Middle frontal gyrus (tissue), 1 donor: Measurements from ENCODE around the gene BAZ1B.
"Not testable (repeated sequence)": the region's sequence is repeated elsewhere in the genome, so short reads cannot be mapped to it uniquely, and the experiment has no call there.

Experiments used
- DNase-seq: peaks from one replicate; pipeline ENCODE4 v3.0.0-alpha.2; 2015; ENCODE audit warnings: low spot score; ENCODE audit errors: extremely low spot score

BAZ1B gene

DNA sequence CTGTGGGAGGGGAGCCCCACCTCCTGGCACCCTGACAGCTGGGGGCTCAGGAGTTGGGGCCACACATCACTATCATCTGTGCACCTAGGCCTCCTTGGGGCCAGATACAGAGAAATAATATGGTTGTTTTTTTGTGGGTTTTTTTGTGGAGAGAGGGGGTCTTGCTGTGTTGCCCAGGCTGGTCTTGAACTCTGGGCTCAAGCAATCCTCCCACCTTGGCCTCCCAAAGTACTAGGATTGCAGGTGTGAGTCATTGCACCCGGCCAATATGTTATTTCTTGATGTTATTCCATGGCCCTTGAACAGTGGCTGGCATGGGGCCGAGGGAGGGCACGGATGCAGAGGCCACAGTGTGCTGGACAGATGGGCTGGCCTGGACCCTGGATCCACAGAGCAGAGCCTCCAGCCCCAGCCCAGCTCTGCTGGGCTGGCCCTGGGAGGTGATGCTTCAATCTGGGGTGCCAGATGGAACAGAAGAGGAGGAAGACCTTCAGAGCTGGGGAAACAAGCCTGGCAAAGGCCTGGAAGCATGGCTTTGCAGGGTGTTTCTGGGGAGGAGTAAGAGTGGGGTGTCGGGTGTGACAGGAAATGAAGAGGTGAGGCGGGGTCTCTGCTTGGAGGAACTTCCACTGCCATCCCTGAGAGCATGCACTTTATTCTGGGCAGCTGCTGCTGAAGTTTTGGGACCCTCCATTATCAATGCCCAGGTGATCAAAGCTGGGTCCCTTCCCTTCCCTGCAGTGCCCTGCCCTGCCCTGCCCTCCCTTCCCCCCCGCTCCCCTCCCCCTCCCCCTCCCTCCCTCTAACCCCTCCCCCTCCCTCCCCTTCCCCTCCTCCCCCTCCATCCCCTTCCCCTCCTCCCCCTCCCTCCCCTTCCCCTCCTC, 92.2 kb downstream of the BAZ1B start:
- no peak for DNase-seq

DNA sequence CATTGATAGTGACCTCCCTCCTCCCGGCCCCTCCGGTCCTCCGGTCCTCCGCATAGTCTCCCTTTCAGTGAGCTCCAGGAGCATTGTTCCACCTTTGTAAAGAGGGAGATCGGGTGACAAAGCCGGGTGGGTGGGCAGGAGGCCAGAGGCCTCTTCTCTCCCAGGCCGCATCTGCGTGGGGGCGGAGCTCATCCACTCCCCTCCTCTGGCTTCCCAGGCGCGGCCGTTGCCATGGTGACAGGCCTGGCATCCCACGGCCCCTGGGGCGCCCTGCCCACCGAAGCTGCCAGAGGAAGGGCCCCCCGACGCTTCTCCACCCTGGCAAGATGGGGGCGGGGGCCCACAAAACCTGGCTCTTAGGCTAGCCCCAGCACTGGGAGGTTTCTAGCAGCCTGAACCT, 92.9 kb downstream of the BAZ1B start:
- DNase-seq: no peak

DNA sequence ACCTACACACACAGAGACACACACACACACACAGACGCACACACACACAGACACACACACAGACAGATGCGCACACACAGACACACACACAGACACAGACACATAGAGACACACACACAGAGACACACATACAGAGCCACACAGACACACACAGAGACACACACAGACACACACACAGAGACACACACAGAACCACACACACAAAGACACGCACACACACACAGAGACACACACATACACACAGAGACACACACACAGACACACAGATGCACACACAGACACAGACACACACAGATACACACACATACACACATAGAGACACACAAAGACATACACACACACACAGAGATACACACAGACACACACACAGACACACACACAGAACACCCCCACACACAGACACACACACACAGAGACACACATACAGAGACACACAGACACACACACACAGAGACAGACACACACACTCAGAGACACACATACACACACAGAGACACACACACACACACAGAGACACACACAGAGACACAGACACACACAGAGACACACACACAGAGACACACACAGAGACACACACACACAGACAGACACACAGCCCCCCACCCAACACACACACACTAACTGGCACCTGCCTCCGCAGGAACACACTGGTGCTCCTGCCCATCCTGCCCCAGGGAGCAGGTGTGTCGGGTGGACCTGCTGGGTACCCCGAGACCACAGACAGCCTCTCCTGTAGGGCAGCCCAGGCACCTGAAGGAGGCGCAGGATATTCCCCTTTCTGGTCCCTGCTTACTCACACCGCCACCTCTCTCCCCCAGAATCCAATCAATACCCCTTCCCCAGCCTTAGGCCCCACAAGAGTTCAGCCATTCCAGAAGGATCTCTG, 93.9 kb downstream of the BAZ1B start:
- no peak for DNase-seq

DNA sequence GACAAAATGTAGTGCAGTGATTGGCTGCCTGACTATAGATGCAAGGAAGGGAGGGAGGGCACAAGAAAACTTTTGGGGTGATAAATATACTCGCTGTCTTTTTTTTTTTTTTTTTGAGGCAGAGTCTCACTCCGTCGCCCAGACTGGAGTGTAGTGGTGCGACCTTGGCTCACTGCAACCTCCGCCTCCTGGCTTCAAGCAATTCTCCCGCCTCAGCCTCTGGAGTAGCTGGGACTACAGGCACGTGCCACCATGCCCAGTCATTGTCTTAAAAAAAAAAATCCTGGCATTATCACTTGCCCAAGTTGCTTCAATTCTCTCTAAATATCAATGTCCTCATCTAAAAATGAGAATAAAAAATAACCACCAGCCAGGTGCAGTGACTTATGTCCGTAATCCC, 96.1 kb downstream of the BAZ1B start:
- no peak for DNase-seq

DNA sequence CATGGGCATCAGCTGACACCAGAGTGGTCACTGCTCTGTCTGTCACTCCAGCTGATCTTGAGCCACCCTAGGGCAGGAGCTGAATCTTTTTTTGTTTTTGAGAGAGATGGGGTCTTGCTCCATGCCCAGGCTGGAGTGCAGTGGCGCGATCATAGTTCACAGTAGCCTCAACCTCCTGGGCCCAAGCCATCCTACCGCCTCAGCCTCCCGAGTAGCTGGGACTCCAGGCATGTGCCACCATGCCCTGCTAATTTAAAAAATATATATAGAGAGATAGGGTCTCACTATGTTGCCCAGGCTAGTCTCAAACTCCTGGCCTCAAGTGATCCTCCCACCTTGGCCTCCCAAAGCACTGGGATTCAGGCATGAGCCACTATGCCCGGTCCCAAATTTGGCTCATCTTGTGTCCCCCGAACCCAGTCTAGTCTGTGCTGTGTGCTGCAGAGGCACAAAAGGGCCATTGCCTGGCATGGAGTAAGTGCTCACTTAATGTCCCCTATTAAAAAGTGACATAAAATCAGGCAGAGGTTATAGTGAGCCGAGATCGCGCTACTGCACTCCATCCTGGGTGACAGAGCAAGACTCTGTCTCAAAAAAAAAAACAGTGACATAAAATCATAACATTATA, 96.6 kb downstream of the BAZ1B start:
- DNase-seq: no peak

DNA sequence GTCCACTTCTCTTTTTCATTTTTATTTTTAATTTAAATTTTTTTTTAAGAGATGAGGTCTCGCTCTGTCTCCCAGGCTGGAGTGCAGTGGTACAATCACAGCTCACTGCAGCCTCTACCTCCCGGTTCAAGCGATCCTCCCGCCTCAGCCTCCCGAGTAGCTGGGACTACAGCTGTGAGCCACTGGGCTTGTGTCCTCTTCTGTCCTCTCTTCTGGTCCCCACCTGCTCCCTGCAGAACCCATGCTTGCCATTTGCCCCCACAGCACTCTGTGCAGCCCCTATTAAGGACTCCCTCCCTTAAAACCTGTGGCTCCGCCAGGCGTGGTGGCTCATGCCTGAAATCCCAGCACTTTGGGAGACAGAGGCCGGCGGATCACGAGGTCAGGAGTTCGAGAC, 97.6 kb downstream of the BAZ1B start:
- no peak for DNase-seq

DNA sequence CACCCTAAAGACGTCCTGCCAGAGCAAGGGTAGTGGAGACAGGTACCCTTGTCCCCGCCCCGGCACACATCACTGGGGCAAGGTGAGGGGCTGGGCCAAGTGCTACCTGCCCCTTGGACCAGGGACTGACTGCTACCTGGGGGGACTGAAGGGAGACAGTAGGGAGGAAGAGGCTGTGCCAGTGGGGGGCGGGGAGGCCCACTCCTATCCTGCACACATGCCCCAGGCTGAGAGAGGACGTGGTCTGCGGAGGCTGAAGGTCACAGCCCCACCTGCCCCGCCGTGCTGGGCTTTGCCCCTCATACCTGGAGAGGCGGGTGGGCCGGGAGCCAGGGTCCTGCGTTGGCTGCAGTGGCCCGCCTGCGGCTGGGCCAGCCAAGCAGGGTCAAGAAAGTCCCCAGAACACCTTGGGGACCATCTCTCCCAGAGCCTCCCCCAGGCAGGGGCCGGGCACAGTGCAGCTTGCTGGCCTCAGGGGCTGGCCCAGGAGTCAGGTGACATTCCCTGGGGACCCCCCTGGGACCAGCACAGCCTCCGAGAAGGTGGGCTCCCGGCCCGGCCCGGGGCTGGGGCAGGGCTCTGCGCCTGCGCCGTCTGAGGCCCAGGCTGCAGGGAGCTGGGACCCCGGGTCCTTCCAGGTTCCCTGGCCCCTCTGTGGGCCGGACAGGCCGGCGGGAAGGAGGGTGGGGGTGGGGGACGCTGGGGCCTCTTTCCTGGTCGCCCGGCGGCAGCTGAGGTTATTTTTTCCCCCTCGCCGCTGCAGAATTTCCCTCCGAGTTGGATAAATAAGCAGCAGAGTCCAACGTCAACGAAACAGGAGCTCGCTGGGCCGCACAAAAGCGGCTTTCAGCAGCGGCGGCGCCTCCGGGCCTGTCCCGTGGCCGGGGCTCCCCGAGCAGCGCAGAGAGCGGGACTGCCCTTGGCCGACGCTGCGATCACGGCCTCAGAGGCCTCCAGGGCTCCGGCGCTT, 98.3 kb downstream of the BAZ1B start:
- DNase-seq: no peak

DNA sequence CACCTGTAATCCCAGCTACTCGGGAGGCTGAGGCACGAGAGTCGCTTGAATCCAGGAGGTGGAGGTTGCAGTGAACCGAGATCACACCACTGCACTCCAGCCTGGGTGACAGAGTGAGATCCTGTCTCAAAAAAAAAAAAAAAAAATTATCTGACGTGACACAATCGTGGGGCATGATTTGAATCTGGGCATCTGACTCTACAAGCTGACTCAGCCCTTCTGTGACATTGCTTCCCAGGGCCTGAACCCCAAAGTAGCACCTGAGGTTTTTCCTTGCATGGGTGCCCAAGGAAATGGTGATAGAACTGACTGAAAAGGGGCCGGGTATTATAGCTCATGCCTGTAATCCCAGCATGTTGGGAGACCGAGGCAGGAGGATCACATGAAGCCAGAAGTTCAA, 101.5 kb downstream of the BAZ1B start:
- DNase-seq: not testable (repeated sequence)

DNA sequence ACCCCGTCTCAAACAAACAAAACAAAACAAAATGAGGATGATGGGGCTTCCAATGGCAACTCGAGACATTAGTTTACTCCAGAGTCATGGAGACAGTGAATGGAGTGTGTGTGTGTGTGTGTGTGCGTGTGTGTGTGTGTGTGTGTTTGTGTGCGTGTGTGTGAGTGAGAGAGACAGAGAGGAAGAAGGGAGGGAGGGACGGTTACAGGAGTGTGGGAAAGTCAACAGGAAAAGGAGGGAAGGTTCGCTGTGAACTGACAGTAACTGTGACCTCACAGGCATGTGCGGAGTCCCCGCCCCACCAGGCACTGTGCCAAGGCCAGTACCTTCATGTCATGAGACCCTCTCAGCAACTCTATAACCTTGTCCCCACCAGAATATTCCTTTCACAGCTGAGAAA, 102.1 kb downstream of the BAZ1B start:
- not testable (repeated sequence) for DNase-seq

DNA sequence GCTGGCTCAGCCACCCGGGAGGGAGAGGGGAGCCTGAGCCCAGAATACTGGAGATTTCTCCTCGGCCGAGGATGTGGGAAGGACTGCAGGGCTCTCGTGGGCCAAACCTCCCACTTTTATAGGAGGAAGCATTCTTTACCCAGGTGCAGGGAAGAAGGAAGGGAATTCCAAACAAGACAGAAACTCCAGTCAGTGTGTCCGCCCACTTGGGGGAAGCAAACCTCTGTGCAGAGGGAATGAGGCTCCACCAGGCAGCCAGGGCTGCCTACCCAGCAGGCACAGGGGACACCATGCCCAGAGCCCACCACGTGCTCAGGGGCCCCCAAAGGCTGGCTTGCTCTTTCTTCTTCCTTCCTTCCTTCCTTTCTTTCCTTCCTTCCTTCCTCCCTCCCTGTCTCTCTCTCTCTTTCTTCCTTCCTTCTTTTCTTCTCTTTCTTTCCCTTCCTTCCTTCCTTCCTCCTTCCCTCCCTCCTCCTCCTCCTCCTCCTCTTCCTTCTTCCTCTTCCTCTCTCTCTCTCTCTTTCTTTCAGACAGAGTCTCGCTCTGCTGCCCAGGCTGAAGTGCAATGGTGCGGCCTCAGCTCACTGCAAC, 103.9 kb downstream of the BAZ1B start:
- DNase-seq: no peak

DNA sequence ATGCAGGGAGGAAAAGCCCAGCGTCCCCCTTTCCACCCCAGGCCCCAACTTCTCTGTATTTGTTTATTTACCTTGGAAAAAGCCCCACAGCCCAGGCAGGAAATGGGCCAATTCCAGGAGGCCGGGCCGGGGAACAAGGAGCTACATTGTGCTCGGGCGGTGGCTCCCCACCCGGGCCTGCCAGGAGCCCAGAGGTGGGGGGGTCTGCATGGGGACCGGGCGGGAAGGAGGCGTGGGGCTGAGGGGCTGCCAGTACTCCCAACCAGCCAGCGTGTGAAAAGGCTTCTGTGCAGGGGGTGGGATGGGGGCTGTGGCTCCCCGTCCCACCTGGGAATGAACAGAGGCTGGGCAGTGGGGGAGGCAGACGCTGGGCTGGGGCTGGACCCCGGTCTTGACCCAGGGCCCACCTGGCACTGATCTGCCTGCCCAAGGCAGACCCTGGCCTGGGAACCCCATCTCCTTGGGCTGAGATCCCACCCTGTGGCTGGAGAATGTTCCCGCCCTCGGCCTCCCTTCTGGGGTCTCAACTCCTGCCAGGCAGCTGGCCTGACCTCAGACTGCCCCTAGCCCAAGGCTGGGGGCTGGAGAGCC, 111.5 kb downstream of the BAZ1B start:
- DNase-seq: not testable (repeated sequence)

DNA sequence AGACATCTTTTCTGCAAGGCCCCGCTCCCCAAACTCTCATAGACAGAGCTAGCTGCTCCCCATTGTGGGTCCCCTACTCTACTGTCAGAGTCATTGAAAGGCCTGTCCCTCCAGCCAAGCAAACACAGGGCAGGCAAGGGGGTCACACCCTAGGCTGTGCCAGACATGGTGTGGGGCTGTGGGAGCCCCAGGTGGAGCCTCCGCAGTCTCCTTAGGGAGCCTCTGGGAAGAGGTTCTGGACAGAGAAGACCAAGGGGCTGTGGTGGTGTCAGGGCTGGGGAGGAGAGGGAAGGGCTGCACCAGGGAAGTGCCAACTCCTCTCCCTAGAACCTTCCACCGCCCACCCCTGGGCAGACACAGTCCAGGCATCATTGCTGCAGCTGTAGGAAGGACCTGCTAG, 117.2 kb downstream of the BAZ1B start:
- DNase-seq: not testable (repeated sequence)

DNA sequence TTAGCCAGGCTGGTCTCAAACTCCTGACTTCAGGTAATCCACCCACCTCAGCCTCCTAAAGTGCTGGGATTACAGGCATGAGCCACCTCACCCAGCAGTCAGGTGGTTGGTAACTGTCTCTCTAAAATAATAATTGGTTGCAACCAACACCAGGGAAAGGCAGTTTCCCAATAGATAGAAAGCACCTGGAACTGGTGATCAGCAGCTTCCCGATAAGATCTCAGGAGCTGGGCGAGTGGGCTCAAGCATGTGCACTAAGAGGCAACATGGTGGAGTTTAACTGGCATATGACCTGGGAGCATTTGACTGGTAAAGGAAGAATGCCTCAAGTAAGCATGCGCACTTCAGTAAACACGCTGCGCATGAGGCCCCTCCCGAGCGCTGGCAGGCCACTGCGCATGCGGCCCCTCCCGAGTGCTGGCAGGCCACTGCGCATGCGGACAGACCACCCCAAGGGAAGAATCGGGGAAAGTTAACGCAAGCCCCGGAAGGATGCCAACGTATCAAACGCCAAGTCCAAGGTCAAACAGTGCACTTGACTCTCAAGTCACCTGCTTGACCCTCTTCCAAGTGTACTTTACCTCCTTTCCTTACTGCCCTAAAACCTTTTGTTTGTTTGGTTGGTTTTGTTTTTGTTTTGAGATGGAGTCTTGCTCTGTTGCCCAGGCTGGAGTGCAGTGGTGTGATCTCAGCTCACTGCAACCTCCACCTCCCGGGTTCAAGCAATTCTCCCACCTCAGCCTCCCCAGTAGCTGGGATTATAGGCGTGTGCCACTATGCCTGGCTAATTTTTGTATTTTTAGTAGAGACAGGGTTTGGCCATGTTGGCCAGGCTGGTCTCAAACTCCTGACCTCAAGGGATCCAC, 122.7 kb downstream of the BAZ1B start:
- DNase-seq: not testable (repeated sequence)

DNA sequence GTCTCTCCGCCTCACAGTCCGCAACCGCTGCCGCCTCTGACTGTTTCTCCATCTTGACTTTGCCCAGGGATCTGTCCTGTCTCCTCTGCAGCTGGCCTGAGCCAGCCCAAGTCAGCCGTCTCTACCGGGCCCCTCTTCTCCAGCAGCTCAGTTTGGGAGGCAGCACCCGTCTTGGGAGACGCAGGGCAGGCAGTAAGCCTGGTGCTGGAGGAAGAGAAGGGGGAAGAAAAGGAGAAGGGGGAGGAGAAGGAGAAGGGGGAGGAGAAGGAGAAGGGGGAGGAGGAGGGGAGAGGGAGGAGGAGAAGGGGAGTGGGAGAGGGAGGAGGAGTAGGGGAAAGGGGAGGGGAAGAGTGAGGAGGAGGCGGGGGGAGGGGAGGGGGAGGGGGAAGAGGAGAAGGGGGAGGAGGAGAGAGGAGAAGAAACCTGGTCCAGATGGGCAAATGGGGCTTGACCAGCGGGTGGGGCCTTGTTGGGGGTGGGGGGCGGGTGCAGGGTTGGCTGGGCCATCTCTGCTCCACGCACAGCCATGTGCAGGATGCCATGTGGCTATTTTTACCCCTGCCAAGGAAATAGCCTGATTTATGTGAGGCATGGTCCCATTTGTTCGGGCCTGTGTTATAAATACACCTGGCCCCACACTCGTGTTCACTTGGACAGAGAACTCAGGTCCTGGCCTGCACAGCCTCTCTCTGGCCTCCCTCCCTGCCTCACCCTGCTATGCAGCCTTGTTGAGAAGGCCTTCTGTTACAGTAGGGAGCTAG, 124.4 kb downstream of the BAZ1B start:
- DNase-seq: no peak

DNA sequence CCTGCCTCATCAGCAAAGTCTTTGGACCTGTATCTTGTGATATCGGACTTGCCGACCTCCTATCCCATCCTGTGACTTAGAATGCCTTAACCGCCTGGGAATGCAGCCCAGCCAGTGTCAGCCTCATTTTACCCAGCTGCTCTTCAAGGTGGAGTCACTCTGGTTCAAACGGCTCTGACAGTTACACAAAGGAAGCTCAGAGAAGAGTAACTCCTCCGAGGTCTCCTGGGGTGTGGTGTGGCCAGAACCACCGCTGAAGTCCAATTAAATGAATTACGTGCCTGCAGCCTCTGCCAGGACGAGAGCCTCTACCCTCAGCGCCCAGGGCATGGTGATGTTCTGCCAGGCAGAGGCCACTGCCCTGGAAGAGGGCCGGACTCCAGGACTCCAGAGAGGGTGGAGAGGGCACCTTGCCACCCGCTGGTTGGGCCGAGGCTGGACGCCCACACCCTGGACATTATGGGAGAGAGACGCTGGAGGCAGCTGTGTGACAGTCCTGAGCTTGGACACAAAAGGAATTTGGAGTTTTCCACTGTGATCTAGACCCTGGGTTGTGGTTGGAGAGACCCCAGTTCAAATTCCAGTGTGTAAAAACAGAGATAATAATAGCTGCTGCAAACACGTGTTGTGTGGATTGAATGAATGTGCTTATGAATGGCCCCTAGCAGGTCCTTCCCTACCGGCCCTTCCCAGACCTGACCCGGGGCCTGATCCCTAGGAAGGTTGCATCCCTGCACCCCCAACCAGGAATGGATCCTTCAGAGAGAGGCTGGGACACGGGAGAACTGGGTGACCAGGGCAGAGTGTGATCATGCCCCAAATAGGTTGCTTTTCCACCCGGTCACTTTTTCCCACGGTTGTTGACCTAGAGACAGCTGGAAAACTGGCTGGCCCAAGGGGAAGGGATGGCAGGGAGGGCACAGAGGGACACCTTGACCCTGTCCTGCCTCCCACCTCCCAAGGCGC, 126.3 kb downstream of the BAZ1B start:
- no peak for DNase-seq

DNA sequence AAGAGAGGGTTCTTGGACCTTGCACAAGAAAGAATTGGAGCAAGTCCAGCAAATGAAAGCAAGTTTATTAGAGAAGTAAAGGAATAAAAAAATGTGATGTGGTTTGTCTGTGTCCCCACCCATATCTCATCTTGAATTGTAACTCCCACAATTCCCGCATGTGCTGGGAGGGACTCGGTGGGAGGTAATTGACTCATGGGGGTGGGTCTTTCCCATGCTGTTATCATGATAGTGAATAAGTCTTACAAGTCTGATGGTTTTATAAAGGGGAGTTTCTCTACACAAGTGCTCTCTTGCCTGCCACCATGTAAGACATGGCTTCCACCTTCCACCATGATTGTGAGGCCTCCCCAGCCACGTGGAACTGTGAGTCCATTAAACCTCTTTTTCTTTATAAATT, 127.7 kb downstream of the BAZ1B start:
- no peak for DNase-seq

DNA sequence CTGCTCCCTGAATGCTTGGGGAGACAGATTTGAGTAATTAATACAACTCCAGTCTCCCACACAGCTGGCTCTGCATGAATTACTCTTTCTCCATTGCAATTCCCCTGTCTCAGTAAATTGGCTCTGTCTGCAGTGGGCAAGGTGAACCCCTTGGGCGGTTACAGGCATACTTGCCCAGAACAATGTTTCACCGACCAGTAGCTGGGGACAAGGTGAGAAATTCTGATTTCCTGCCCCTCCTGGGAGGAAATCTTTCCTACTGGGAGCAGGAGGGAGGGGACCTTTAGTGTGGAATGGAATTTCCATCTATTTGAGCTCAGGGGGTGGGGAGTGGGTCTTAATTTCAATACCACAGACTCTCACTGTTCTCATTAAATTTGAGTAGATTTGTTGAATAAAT, 130.7 kb downstream of the BAZ1B start:
- DNase-seq: no peak
